ENCODE measurements around the gene BTG4. TPM values are rescaled to one million over a fixed set of nuclear protein-coding genes. Genes with fewer than 3 reads are reported as not detected.

The BTG4 gene
- total and polyA plus RNA-seq, 9 of the 15 experiments (the other 6 are each of a cell fraction or from before 2014, with no cell fraction given), result not detected

DNA sequence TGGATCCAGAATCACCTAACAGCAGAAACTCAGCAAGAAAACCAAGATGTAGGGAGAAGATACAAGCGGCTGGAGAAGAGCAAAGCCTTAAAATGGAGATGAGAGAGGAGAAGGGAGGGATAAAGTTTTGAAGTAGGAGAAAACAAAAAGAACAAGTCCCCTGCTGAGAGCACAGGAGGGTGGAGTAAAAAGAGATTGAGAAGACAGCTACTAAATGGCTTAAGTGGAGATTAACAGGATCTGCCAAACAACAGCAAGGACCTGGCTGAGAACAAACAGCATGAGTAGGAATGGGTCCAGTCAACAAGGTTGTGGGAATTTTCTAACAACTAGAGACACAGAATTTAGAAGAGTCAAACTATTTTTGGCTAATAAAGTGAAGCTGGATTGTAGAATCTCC is 18.1 kb downstream of the BTG4 start:
- H4K20me1 ChIP-seq (replicated peaks; ENCODE audit: control insufficient read depth, insufficient read depth, low read length), result no peaks in the 10 kb centered on the region
- ChIA-PET CTCF (ENCODE audit: low intra/inter-chr PET ratio) (no interaction called here), POLR2A (interaction anchor here (1.0 kb wide), 1 partner anchor 33 kb away, joined by 3 read pairs; no protein-coding TSS in a partner anchor)
- no peaks in the 10 kb centered on the region for H3K9me3 ChIP-seq (replicated peaks; ENCODE audit: control insufficient read depth, insufficient read depth, low read depth, low read length)
- TF ChIP-seq, protein P1, sequence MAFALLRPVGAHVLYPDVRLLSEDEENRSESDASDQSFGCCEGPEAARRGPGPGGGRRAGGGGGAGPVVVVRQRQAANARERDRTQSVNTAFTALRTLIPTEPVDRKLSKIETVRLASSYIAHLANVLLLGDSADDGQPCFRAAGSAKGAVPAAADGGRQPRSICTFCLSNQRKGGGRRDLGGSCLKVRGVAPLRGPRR (CRISPR knock-in tag; IDR thresholded peaks at IDR 0.05), result no peak
- no peak for TF ChIP-seq ZKSCAN1 (IDR thresholded peaks at IDR 0.05; ENCODE audit: low read depth, low read length)
- H3K9me1 ChIP-seq (ENCODE audit: control insufficient read depth, insufficient read depth, low read length), result no peaks in the 10 kb centered on the region
- no peak overlapping the region for H2AFZ ChIP-seq (ENCODE audit: low read depth, low read length)
- H3K36me3 ChIP-seq (ENCODE audit: control insufficient read depth, insufficient read depth, low read length), result no peaks in the 10 kb centered on the region
- ATAC-seq (no peak), FAIRE-seq (no peak), DNase-seq (ENCODE audit: extremely low read depth in 1 of 4, low spot score in 3 of 4) (no peak)
- no peak overlapping the region for H3K27ac ChIP-seq (ENCODE audit: extremely low read depth, low read depth, low read length)
- H3K9ac ChIP-seq (ENCODE audit: insufficient read depth in 1 of 2, low read depth in 2 of 2, low read length in 2 of 2), result no peak overlapping the region
- H3K27me3 ChIP-seq (ENCODE audit: control insufficient read depth in 2 of 2, insufficient read depth in 2 of 2, low read length in 2 of 2), result no peaks in the 10 kb centered on the region
- H3K4me3 ChIP-seq, result no peak overlapping the region
- H3K79me2 ChIP-seq (ENCODE audit: control insufficient read depth, insufficient read depth, low read length), result no peaks in the 10 kb centered on the region
- intact Hi-C loops (cut with micrococcal nuclease), result no loop called here
- no peaks in the 10 kb centered on the region for H3K4me1 ChIP-seq (replicated peaks in 1 of 2; ENCODE audit: control insufficient read depth in 2 of 2, insufficient read depth in 2 of 2, low read length in 2 of 2)
- in situ Hi-C loops (cut with MboI), result no loop called here
- no peak overlapping the region for H3K4me2 ChIP-seq (ENCODE audit: insufficient read depth, low read length)
- WGBS (ENCODE audit: insufficient coverage, low coverage, missing lambda C conversion rate), result 0% methylated on average over 1 of the region's 1 CpG
- BruUV-seq (replicated peaks), result no TSS peak

DNA sequence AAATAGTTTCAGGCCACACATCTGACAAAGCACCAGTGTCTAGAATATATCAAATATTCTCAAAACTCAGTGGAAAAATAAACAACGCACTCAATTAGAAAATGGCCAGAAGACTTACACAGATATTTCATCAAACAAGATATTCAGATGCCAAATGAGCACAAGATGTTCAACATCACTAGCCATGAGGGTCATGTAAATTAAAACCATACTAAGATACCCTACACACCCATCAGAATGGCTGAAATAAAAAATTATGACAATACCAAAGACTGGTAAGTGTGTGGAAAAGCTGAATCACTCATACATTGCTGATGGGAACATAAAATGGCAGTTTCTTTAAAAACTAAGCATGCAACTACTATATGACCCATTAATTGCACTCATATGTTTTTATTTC is 21.7 kb downstream of the BTG4 start:
- no peaks in the 10 kb centered on the region for H3K79me2 ChIP-seq (ENCODE audit: control insufficient read depth, insufficient read depth, low read length)
- no peaks in the 10 kb centered on the region for H3K27me3 ChIP-seq (ENCODE audit: control insufficient read depth in 2 of 2, insufficient read depth in 2 of 2, low read length in 2 of 2)
- no peaks in the 10 kb centered on the region for H4K20me1 ChIP-seq (replicated peaks; ENCODE audit: control insufficient read depth, insufficient read depth, low read length)
- no peaks in the 10 kb centered on the region; the same call in 1 of the 2 replicates for H3K9me3 ChIP-seq (replicated peaks; ENCODE audit: control insufficient read depth, insufficient read depth, low read depth, low read length)
- H2AFZ ChIP-seq (ENCODE audit: low read depth, low read length), result no peak overlapping the region
- 0% methylated on average over 1 of the region's 1 CpG for WGBS (ENCODE audit: insufficient coverage, low coverage, missing lambda C conversion rate)
- no peaks in the 10 kb centered on the region for H3K9me1 ChIP-seq (ENCODE audit: control insufficient read depth, insufficient read depth, low read length)
- ATAC-seq (no peak), FAIRE-seq (no peak), DNase-seq (ENCODE audit: extremely low read depth in 1 of 4, low spot score in 3 of 4) (no peak)
- intact Hi-C loops (cut with micrococcal nuclease) (no loop called here), in situ Hi-C loops (cut with MboI) (no loop called here)
- H3K4me2 ChIP-seq (ENCODE audit: insufficient read depth, low read length), result no peak overlapping the region
- ChIA-PET POLR2A (no interaction called here), CTCF (ENCODE audit: low intra/inter-chr PET ratio) (no interaction called here)
- H3K36me3 ChIP-seq (ENCODE audit: control insufficient read depth, insufficient read depth, low read length), result no peaks in the 10 kb centered on the region
- H3K27ac ChIP-seq (ENCODE audit: extremely low read depth, low read depth, low read length), result no peak overlapping the region
- H3K4me3 ChIP-seq, result no peak overlapping the region
- no peak overlapping the region for H3K9ac ChIP-seq (ENCODE audit: insufficient read depth in 1 of 2, low read depth in 2 of 2, low read length in 2 of 2)
- H3K4me1 ChIP-seq (replicated peaks in 1 of 2; ENCODE audit: control insufficient read depth in 2 of 2, insufficient read depth in 2 of 2, low read length in 2 of 2), result no peaks in the 10 kb centered on the region
- no TSS peak for BruUV-seq (replicated peaks)
- TF ChIP-seq FIP1L1 (IDR thresholded peaks at IDR 0.05; ENCODE audit: low read depth, low read length, poor library complexity, severe bottlenecking), result no peak
- TF ChIP-seq, protein P2, sequence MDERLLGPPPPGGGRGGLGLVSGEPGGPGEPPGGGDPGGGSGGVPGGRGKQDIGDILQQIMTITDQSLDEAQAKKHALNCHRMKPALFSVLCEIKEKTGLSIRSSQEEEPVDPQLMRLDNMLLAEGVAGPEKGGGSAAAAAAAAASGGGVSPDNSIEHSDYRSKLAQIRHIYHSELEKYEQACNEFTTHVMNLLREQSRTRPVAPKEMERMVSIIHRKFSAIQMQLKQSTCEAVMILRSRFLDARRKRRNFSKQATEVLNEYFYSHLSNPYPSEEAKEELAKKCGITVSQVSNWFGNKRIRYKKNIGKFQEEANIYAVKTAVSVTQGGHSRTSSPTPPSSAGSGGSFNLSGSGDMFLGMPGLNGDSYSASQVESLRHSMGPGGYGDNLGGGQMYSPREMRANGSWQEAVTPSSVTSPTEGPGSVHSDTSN (CRISPR knock-in tag; IDR thresholded peaks at IDR 0.05; ENCODE audit: low read depth), result no peak
- TF ChIP-seq, protein P2 (tag; conservative IDR thresholded peaks at IDR 0.05; ENCODE audit: low read depth), result no peak
- no peak for TF ChIP-seq SMARCE1 (IDR thresholded peaks at IDR 0.05)
- no peak for TF ChIP-seq DNMT1 (IDR thresholded peaks at IDR 0.05)
- no peak for TF ChIP-seq PTBP1 (IDR thresholded peaks at IDR 0.05; ENCODE audit: low read depth, low read length)
- no peak for TF ChIP-seq SUPT5H (IDR thresholded peaks at IDR 0.05)
- no peak for TF ChIP-seq STAG1 (CRISPR knock-in tag; IDR thresholded peaks at IDR 0.05; ENCODE audit: borderline replicate concordance)
- no peak for TF ChIP-seq MBD2 (IDR thresholded peaks at IDR 0.05; ENCODE audit: borderline replicate concordance, low read depth)
- TF ChIP-seq KLF13 (tag; IDR thresholded peaks at IDR 0.05; ENCODE audit: borderline replicate concordance, low read depth), result no peak
- no peak for TF ChIP-seq RBM17 (IDR thresholded peaks at IDR 0.05; ENCODE audit: borderline replicate concordance, low read depth, low read length)
- TF ChIP-seq, protein P3, sequence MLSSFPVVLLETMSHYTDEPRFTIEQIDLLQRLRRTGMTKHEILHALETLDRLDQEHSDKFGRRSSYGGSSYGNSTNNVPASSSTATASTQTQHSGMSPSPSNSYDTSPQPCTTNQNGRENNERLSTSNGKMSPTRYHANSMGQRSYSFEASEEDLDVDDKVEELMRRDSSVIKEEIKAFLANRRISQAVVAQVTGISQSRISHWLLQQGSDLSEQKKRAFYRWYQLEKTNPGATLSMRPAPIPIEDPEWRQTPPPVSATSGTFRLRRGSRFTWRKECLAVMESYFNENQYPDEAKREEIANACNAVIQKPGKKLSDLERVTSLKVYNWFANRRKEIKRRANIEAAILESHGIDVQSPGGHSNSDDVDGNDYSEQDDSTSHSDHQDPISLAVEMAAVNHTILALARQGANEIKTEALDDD (IDR thresholded peaks at IDR 0.05), result no peak
- no peak for TF ChIP-seq TBP (optimal IDR thresholded peaks at IDR 0.05; ENCODE audit: low read depth, low read length)

Measured in K562 (cell line).